K562 (cell line): ENCODE measurements around the gene THEM4. TPM values are rescaled to one million over a fixed set of nuclear protein-coding genes. Genes with fewer than 3 reads are reported as not detected.

ENCODE experiments used
- ATAC-seq: fragments of 200-7000 bp; cut with Tn5 transposase; 3 replicates; pipeline ENCODE4 v1.9.1; 2020; ENCODE audit warnings: moderate library complexity
- BruUV-seq: library from RNA; stranded (reverse); fragments of 400-500 nt; replicated peaks from 2 replicates; lab custom pipeline; 2021; lab: Mats Ljungman, UMichigan
- CTCF ChIA-PET: fragments of 300-600 bp; formaldehyde crosslinking; extraction: SDS; loops from one replicate; lab custom pipeline; 2021; ENCODE audit warnings: low intra/inter-chr PET ratio; lab: Yijun Ruan, JAX
- POLR2A ChIA-PET: fragments of 300-600, 350-650 bp; sonication (Branson Sonifier 250); formaldehyde crosslinking; extraction: SDS; loops from one replicate; lab custom pipeline; 2021; ENCODE audit warnings: antibody characterized with exemption, inconsistent platforms; lab: Yijun Ruan, JAX
- DNase-seq, 4 experiments: peaks; one replicate each; pipeline versions ENCODE4 v3.0.0 to v3.0.0-alpha.2; 2011 to 2018; ENCODE audit warnings: low spot score in 3 of 4, mixed read lengths in 3 of 4; ENCODE audit errors: extremely low read depth in 1 of 4
- FAIRE-seq: peaks from 2 replicates; lab custom pipeline; 2011; peaks lifted over from hg19 to GRCh38; lab: Jason Lieb, UNC
- H2AFZ ChIP-seq: 2 replicates; pipeline ENCODE4 v1.6.0; 2011; ENCODE audit warnings: low read depth, low read length, control low read depth, inconsistent platforms
- H3K27ac ChIP-seq: fragments of 200-600 bp; 3 replicates; pipeline ENCODE4 v1.8.0; 2011; ENCODE audit warnings: low read depth, mild to moderate bottlenecking, control low read depth, inconsistent platforms, low read length, moderate library complexity, mixed read lengths; ENCODE audit errors: extremely low read depth
- H3K27me3 ChIP-seq, 2 experiments: fragments of 300-600 bp in 1 of 2; 2 replicates in 1 of 2; 3 replicates in 1 of 2; pipeline versions ENCODE4 v1.6.0 to v1.8.0; 2011; ENCODE audit warnings: inconsistent platforms in 2 of 2, low read length in 2 of 2, mild to moderate bottlenecking in 1 of 2, mixed read lengths in 1 of 2, moderate library complexity in 1 of 2; ENCODE audit not compliant: control insufficient read depth in 2 of 2, insufficient read depth in 2 of 2
- H3K36me3 ChIP-seq: fragments of 300-600 bp; 3 replicates; pipeline ENCODE4 v1.8.0; 2011; ENCODE audit warnings: mild to moderate bottlenecking, low read length, inconsistent platforms; ENCODE audit not compliant: control insufficient read depth, insufficient read depth
- H3K4me1 ChIP-seq, 2 experiments: fragments of 200-600 bp in 1 of 2; replicated peaks in 1 of 2; 2 replicates in 1 of 2; 3 replicates in 1 of 2; pipeline versions ENCODE4 v1.5.1 to v1.8.0; 2011; ENCODE audit warnings: inconsistent platforms in 2 of 2, low read length in 2 of 2, mild to moderate bottlenecking in 1 of 2, mixed read lengths in 1 of 2, moderate library complexity in 1 of 2; ENCODE audit not compliant: control insufficient read depth in 2 of 2, insufficient read depth in 2 of 2
- H3K4me2 ChIP-seq: 2 replicates; pipeline ENCODE4 v1.6.1; 2011; ENCODE audit warnings: low read length, control low read depth, inconsistent platforms, mixed read lengths; ENCODE audit not compliant: insufficient read depth
- H3K4me3 ChIP-seq: fragments of 200-600 bp; sonication (generic), shearing (Covaris generic); 2 replicates; pipeline ENCODE4 v1.5.1; 2016; ENCODE audit warnings: control low read depth, inconsistent platforms
- H3K79me2 ChIP-seq: fragments of 200-600 bp; 3 replicates; pipeline ENCODE4 v1.8.0; 2011; ENCODE audit warnings: low read length, inconsistent platforms; ENCODE audit not compliant: control insufficient read depth, insufficient read depth
- H3K9ac ChIP-seq, 2 experiments: 2 replicates each; pipeline versions ENCODE4 v1.6.0 to v1.6.1; 2011; ENCODE audit warnings: low read depth in 2 of 2, low read length in 2 of 2, control low read depth in 1 of 2, inconsistent platforms in 1 of 2, mild to moderate bottlenecking in 1 of 2, mixed read lengths in 1 of 2; ENCODE audit not compliant: insufficient read depth in 1 of 2
- H3K9me1 ChIP-seq: one replicate; pipeline ENCODE4 v1.6.0; 2011; ENCODE audit warnings: inconsistent platforms, mild to moderate bottlenecking, low read length, moderate library complexity; ENCODE audit not compliant: control insufficient read depth, insufficient read depth
- H3K9me3 ChIP-seq: replicated peaks from 2 replicates; pipeline ENCODE4 v1.5.1; 2011; ENCODE audit warnings: low read depth, low read length, inconsistent platforms; ENCODE audit not compliant: control insufficient read depth, insufficient read depth
- H4K20me1 ChIP-seq: replicated peaks from 2 replicates; pipeline ENCODE4 v1.6.1; 2011; ENCODE audit warnings: low read length, inconsistent platforms, mixed read lengths; ENCODE audit not compliant: control insufficient read depth, insufficient read depth
- ATF3 ChIP-seq, 2 experiments: fragments of 450-650 bp in 1 of 2; sonication (generic) in 1 of 2; formaldehyde crosslinking in 1 of 2; IDR thresholded peaks in 1 of 2; conservative IDR thresholded peaks in 1 of 2; 2 replicates each; pipeline versions ENCODE4 v1.6.1 to v1.8.1; 2016 to 2023; ENCODE audit warnings: mild to moderate bottlenecking in 2 of 2, moderate library complexity in 2 of 2, inconsistent platforms in 1 of 2, missing genetic modification reagents in 1 of 2
- C11orf30 ChIP-seq: fragments of 450-650 bp; IDR thresholded peaks from 2 replicates; pipeline ENCODE4 v1.6.1; 2016; ENCODE audit warnings: low read depth, mild to moderate bottlenecking
- CBX5 ChIP-seq: IDR thresholded peaks from 2 replicates; pipeline ENCODE4 v1.6.1; 2014; ENCODE audit warnings: low read depth, borderline replicate concordance
- ELK1 ChIP-seq: sonication (generic); formaldehyde crosslinking; IDR thresholded peaks from 2 replicates; pipeline ENCODE4 v1.8.1; 2022; ENCODE audit warnings: missing genetic modification reagents
- FOSL1 ChIP-seq: fragments of 200-800 bp; sonication (Bioruptor generic); conservative IDR thresholded peaks from 2 replicates; pipeline ENCODE4 v1.6.1; 2016; ENCODE audit warnings: missing genetic modification characterization, missing compliant biosample characterization
- MAFG ChIP-seq: fragments of 450-650 bp; conservative IDR thresholded peaks from 2 replicates; pipeline ENCODE4 v1.6.1; 2016; ENCODE audit warnings: missing genetic modification characterization, missing compliant biosample characterization
- MEIS2 ChIP-seq: fragments of 450-650 bp; IDR thresholded peaks from 2 replicates; pipeline ENCODE4 v1.6.1; 2014; ENCODE audit warnings: mild to moderate bottlenecking; ENCODE audit not compliant: partially characterized antibody
- MTF1 ChIP-seq: fragments of 250-450 bp; sonication (Bioruptor Pico); IDR thresholded peaks from 2 replicates; pipeline ENCODE4 v1.9.0; 2021; ENCODE audit warnings: moderate library complexity, mild to moderate bottlenecking, inconsistent platforms, borderline replicate concordance
- NFE2 ChIP-seq: IDR thresholded peaks from 2 replicates; pipeline ENCODE4 v1.6.1; 2014; ENCODE audit warnings: antibody characterized with exemption, low read depth
- NFRKB ChIP-seq: fragments of 450-650 bp; IDR thresholded peaks from 2 replicates; pipeline ENCODE4 v1.6.1; 2016; ENCODE audit warnings: low read depth
- PHF8 ChIP-seq: fragments of 200-600 bp; sonication (generic); IDR thresholded peaks from 2 replicates; pipeline ENCODE4 v1.6.1; 2012; ENCODE audit warnings: mixed run types, mild to moderate bottlenecking, inconsistent platforms, low read length, moderate library complexity, borderline replicate concordance
- RB1 ChIP-seq: fragments of 450-650 bp; IDR thresholded peaks from 2 replicates; pipeline ENCODE4 v1.6.1; 2017; ENCODE audit warnings: low read depth, mild to moderate bottlenecking
- SMAD2 ChIP-seq: fragments of 150-350 bp; IDR thresholded peaks from 2 replicates; pipeline ENCODE4 v1.6.1; 2014; ENCODE audit warnings: low read depth, mild to moderate bottlenecking, low read length
- YY1 ChIP-seq, 3 experiments: IDR thresholded peaks; 2 replicates each; pipeline ENCODE4 v1.6.1; 2011; ENCODE audit warnings: low read length in 2 of 3, mild to moderate bottlenecking in 2 of 3, moderate library complexity in 2 of 3, borderline replicate concordance in 1 of 3, control low read depth in 1 of 3, low read depth in 1 of 3; ENCODE audit not compliant: insufficient read depth in 3 of 3, insufficient replicate concordance in 2 of 3, control insufficient read depth in 1 of 3, insufficient read length in 1 of 3; ENCODE audit errors: extremely low read depth in 1 of 3
- ZNF316 ChIP-seq: fragments of 450-650 bp; IDR thresholded peaks from 2 replicates; pipeline ENCODE4 v1.6.1; 2016
- ZNF592 ChIP-seq: fragments of 450-650 bp; IDR thresholded peaks from 2 replicates; pipeline ENCODE4 v1.6.1; 2017; ENCODE audit warnings: antibody characterized with exemption, mild to moderate bottlenecking
- WGBS: fragments of 100-300 bp; shearing (Covaris generic); methylation state at CpG from one replicate; pipeline ENCODE4 v1.1.6; 2016; ENCODE audit warnings: low coverage, mixed read lengths; ENCODE audit not compliant: insufficient coverage; ENCODE audit errors: missing lambda C conversion rate; 5-methylcytosine and 5-hydroxymethylcytosine counted together
- in situ Hi-C: fragments of 300-500 bp; cut with MboI; formaldehyde crosslinking; loops from 4 replicates; pipeline ENCODE4 v1.15.0; 2018; ENCODE audit warnings: inconsistent platforms, mixed read lengths
- intact Hi-C: fragments of 100-400 bp; cut with micrococcal nuclease; formaldehyde crosslinking; loops from 2 replicates; pipeline ENCODE4 v1.14.2; 2022
- polyA plus RNA-seq, 8 experiments: library from polyadenylated mRNA; depleted of rRNA in 4 of 8; stranded (reverse) in 5 of 8; unstranded in 3 of 8; fragments of >200 nt; fragmentation: Nextera tagmentation in 2 of 8; fragmentation: Illumina TruSeq in 1 of 8; extraction: Ambion mirVana in 2 of 8; extraction: Trizol in 1 of 8; gene quantifications; 2 replicates each; pipeline versions ENCODE4 v1.2.1 to v1.2.3, GENCODE V29; 2011 to 2014; ENCODE audit warnings: inconsistent platforms in 1 of 8, missing spikeins in 1 of 8
- total RNA-seq, 7 experiments: library from RNA; depleted of rRNA in 6 of 7; stranded (reverse); fragments of >200 nt in 6 of 7; fragmentation: Illumina TruSeq in 2 of 7; extraction: Trizol in 2 of 7; gene quantifications; 2 replicates each; pipeline versions ENCODE4 v1.2.1 to v1.2.3, GENCODE V29; 2011 to 2021; ENCODE audit warnings: low replicate concordance in 1 of 7

THEM4 gene
- total and polyA plus RNA-seq, 9 of the 15 experiments (the other 6 are each of a cell fraction or from before 2014, with no cell fraction given), result 8.6 to 71.9 (median 35.3) TPM

- peak; percentile 46; the same call in 2 of the 3 replicates for ATAC-seq
- TF ChIP-seq MAFG (tag) (peak; percentile 47), MEIS2 (peak; percentile 48), ZNF592 (0 out of 2 replicates have a peak, but pooled peaks have one; percentile 54), ATF3 (IDR thresholded peaks at IDR 0.05) (peak; percentile 39; the same call in 1 of the 2 replicates), ATF3 (CRISPR knock-in tag; conservative IDR thresholded peaks at IDR 0.05) (no peak), YY1 (IDR thresholded peaks at IDR 0.05; ENCODE audit: borderline replicate concordance in 1 of 3, control insufficient read depth in 1 of 3, extremely low read depth in 1 of 3, insufficient read depth in 3 of 3, insufficient read length in 1 of 3, insufficient replicate concordance in 2 of 3, low read depth in 1 of 3, low read length in 2 of 3) (peak in 1 of 3 experiments; percentile 27), NFE2 (peak; percentile 84), ELK1 (no peak), ZNF316 (peak; percentile 60), FOSL1 (tag) (0 out of 2 replicates have a peak, but pooled peaks have one; percentile 23), RB1 (no peak), MTF1 (CRISPR knock-in tag) (no peak), PHF8 (no peak), SMAD2 (no peak), NFRKB (no peak), C11orf30 (peak; percentile 78), CBX5 (no peak)
Measured at GRCh38 chr1:151897991-151898431, 11.3 kb downstream of the THEM4 start.

More at GRCh38 chr1:151897991-151898431, 11.3 kb downstream of the THEM4 start:
- H3K9me1 ChIP-seq, result no peaks in the 10 kb centered on the region
- H3K27ac ChIP-seq, result peak overlapping the region; percentile 14; the same call in 1 of the 3 replicates
- intact Hi-C loops, result no loop called here
- no peaks in the 10 kb centered on the region for H3K27me3 ChIP-seq
- BruUV-seq, result no TSS peak
- H3K4me3 ChIP-seq, result no peak overlapping the region
- H4K20me1 ChIP-seq, result no peaks in the 10 kb centered on the region
- WGBS, result 49% methylated on average over 10 of the region's 10 CpGs
- peaks cover 12 to 16% of the 10 kb centered on the region in 2 experiments; a peak in 4 of 5 replicates for H3K4me1 ChIP-seq
- ChIA-PET CTCF (no interaction called here), POLR2A (interaction anchor here (0.6 to 4.1 kb wide), 6 partner anchors 11 to 34 kb away, joined by 3 to 21 read pairs (median 6); partner anchors contain the start of gene THEM4)
- in situ Hi-C loops, result no loop called here
- peaks cover 64% of the 10 kb centered on the region for H3K79me2 ChIP-seq
- H3K4me2 ChIP-seq, result peak overlapping the region; percentile 34; the same call in 1 of the 2 replicates
- H3K9ac ChIP-seq, result peak overlapping the region; percentile 34 to 65; a peak in 2 of 4 replicates
- no peaks in the 10 kb centered on the region; the same call in 1 of the 2 replicates for H3K9me3 ChIP-seq
- FAIRE-seq, result peak; percentile 44
- peaks cover 38% of the 10 kb centered on the region for H3K36me3 ChIP-seq
- DNase-seq, result no peak
- H2AFZ ChIP-seq, result peak overlapping the region; percentile 32; the same call in 1 of the 2 replicates
